CD1c-positive myeloid dendritic cell (primary cell): ENCODE results near the gene PRDX4.
"Not testable (repeated sequence)": the region's sequence is repeated elsewhere in the genome, so short reads cannot be mapped to it uniquely, and the experiment has no call there.

Source experiments
- DNase-seq: peaks from one replicate; pipeline ENCODE4 v3.0.0-alpha.2; 2016; ENCODE audit errors: extremely low spot score

Gene PRDX4

DNA sequence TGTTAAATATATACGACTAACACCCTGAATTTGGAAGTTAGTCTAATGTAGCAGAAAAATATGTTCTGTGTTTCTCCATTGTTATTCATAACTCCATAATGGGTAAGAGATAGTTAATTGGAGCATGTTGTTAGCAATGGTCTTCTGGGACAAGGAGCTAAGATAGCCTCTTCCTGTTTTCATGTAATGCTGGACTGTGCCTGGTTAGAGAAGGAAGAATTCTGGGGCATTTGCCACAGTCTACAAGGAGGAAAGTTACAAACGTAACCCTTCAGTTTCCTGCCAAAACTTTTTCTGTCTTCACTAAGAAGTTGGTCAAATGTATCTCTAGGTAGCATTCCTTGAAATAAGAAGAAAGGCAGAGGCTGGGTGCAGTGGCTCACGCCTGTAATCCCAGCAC is 5.8 kb downstream of the PRDX4 start:
- DNase-seq: no peak

DNA sequence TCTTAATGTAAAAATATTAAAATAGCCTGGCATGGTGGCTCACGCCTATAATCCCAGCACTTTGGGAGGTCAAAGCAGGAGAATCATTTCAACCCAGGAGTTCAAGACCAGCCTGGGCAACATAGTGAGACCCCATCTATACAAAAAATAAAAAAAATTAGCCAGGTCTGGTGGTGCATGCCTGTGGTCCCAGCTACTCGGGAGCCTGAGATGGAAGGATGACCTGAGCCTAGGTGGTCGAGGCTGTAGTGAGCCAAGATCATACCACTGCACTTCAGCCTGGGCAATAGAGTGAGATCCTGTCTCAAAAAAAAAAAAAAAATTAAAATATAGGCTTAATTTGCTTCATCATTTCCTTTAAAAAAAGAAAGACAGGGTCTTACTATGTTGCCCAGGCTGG is 9.2 kb downstream of the PRDX4 start:
- not testable (repeated sequence) for DNase-seq

DNA sequence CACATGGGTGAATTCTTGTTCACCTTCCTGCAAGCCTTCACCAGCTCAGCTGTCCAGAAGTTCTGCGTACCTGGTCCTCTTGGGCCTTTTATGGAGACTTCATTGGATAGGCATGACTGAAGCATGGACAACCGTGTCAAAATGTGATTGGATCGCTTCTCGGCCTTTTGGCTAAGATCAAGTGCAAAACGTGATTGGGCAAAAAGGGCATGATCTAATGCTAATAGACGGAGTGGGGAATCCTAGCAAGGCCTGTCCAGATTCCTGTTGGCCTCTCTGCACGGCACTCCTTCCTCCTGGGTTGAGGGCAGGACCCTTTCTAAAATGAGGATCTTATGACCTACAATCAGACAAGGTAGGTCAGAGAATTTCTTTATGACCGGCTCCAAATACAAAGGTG is 24.9 kb downstream of the PRDX4 start:
- no peak for DNase-seq

DNA sequence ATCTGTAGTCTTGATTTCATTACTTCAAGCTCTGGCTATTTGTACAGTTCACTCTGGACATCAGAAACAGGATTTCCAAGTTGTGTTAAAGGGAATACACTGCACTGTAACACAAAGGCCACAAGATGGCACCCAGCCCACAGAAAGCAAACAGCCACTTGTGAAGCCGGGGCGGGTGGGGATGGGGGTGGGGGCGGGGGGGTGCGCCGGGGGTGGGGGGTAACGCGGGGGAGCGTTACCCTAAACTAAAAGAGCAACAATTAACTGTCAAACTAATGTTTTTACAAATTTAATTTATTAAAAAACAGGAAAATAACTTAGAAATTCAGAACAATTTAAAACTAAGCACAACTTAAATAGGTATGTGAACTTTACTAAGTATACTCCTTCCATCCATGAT is 27.3 kb downstream of the PRDX4 start:
- DNase-seq: peak; percentile 58

DNA sequence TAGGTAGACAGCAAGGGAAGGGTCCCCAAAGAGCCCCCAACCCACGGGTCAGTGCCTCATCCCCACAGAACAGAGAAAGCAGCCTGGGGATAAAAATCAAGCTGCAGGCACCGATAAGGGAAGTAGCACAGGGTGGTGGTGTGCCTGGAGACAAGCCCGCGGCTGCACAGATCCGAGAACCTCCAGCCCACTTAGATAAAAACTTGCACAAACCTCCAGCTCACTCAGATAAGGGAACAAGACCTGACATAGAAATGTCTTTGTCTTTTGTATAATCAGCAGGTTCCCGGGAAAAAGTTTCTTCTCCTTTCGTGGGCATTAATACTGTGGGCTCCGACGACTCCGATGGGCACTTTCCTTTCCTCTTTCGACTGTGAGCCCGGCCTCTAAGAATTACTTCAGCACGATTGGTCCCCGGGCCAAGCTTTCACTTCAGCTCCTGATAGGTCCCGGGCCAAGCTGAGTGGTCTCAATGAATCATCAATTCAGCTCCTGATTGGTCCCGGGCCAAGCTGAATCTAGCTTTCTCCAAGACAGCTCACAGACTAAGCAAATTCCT is 32.4 kb downstream of the PRDX4 start:
- peak; percentile 76 for DNase-seq

DNA sequence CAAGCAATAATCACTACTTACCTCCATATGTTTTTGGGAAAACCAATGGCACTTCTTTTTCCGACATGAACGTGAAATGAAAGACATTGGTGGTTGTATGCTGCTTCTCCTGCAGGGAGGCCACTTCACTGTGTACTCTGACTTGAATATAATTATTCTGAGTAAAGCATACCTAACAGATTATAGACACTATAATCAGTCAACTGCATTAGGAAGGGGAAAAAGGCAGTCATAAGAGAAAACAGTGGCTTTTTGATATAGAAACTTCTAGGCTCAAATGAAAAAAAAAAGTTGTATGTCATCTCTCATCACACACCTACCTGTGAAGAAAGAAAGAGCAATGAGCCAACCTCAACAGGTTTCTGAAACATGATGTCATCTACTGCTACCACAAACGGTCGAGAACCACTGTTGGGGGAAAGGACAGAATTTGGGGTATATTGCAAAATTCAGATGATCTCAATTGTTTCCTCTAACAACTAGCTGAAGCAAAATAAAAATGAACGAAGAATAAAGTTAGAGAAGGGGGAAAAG is 37.4 kb downstream of the PRDX4 start:
- no peak for DNase-seq

DNA sequence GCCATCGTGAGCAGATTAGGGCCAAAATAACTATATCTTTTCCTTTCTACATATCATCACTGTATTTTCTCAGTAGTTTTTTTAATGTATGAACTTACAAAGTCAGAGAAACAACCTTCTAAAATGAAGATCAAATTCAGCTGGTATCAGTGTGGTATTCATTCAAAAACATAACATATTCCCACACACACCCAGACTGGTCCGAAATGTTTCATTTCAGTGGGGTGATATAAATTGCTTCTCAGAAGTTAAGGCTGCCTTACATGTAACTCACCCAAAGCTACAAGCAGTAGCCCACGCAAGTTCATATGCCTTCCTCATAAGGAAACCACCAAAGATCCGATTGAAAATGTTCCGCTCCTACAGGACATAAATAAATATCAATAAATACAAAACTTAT is 37.9 kb downstream of the PRDX4 start:
- no peak for DNase-seq

DNA sequence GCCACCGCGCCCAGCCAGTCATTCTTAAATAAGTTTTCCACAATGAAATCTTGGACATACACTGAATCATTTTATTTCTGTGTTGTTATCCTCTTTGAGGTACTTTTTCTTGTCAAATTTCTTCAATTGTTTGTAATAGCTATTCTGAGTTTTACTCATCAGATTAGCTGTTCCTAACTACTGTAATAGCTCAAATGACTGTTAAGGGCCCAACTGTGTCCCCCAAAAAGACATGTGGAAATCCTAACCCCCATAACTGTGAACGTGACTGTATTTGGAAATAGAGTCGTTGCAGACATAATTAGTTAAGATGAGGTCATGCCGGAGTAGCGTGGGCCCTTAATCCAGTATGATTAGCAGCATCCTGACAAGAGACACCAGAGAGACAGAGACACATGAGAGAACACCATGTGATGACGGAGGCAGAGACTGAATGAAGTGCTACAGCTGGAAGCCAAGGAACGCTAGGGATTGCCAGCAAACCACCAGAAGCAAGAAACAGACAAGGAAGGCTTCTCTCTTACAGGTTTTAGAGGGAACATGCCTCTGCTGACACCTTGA is 52.9 kb downstream of the PRDX4 start:
- DNase-seq: no peak

DNA sequence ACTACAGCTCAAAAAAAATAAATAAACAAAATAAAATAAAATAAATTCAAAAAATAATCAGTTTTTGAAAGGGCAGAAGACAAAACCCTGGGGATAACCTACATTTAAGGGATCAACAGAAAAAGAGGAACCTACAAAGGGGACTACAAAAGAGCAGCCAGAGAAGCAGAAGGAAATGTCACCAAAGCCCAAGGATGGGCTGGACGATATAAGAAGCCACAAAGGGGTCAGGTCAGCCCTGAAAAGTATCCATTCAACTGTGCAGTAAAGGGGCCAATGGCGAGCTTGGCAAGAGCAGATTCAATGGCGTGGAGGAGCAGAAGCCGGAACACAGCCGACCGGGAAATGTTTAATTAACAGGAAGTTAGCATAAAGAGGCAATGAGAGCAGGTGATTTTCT is 58.9 kb downstream of the PRDX4 start:
- DNase-seq: peak; percentile 38

DNA sequence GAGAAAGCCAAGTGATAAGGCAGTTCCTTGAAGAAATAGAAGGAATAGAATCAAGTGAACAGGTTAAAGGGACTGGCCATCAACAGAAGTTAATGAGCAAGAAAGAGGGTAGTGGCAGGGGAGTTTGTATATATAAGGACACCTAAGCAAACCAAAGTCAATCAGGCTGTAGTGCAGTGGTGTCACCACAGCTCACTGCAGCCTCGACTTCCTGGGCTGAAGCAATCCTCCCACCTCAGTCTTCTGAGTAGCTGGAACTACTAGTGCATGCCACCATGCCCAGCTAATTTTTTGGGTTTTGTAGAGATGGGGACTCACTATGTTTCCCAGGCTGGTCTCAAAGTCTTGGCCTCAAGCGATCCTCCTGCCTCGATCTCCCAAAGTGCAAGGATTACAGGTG is 59.9 kb downstream of the PRDX4 start:
- DNase-seq: no peak

DNA sequence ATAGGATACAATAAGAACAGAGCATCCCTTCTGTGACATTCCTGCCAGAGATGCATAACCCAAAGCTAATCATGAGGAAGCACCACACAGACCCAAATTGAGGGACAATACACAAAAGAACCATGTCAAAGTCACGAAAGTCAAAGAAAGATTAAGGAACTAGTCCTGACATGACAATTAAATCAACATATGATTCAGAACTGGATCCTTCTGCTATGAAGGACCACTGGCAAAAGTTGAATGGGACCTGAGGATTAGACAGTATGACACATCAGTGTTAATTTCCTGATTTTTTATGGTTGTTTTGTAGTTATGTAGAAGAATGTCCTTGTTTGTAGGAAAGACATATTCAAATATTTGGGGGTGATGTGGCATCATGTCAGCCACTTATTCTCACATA is 61.9 kb downstream of the PRDX4 start:
- DNase-seq: peak; percentile 4

DNA sequence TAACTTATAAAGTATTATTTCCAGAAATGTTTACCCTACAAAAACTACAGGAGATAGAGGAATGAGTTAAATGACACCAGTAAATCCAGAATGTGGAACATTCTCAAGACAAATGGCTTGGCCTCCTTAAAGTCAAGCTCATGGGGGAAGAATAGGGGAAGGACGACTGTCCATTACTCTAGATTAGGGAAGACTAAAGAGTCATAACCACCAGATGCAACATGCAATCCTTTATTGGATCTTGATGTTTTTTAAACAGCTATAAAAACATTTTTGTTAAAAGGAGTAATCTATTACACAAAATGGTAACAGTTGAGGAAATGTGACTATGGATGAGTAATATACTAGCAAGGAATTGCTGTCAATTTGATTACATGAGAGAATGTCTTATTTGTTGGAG is 64.7 kb downstream of the PRDX4 start:
- peak; percentile 41 for DNase-seq

DNA sequence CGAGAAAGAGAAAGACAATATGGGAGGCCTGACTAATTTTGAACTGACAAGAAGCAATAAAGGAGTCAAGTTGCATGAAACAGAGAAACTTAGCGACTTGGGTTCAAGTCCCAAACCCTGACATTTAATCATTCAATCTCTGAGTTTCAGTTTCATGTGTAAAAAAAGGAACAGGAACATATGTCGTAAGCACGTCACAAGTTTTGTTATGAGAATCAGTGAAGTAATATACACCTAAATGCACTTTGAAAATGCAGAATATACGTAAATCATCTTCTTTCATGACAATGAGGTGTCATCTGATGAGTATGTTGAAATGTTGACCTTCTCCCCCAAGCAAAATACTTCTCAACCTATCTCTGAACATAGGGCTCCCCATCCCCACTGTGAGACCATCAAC is 65.4 kb downstream of the PRDX4 start:
- DNase-seq: peak; percentile 79
